Breast epithelium (tissue), 3 donors: ENCODE results near the gene PLXNA2.

ENCODE experiments used
- CTCF ChIP-seq, 3 donors: fragments of 450-650 bp; IDR thresholded peaks; one replicate each; pipeline ENCODE4 v1.5.1; 2016 to 2017; ENCODE audit warnings: antibody characterized with exemption in 3 of 3, mild to moderate bottlenecking in 3 of 3, moderate library complexity in 3 of 3
- POLR2A ChIP-seq: fragments of 450-650 bp; IDR thresholded peaks from one replicate; pipeline ENCODE4 v1.6.1; 2016; ENCODE audit warnings: antibody characterized with exemption, mild to moderate bottlenecking, moderate library complexity
- POLR2AphosphoS5 ChIP-seq, 3 donors: sonication (generic); formaldehyde crosslinking; IDR thresholded peaks; one replicate each; pipeline ENCODE4 v1.6.1; 2017; ENCODE audit warnings: antibody characterized with exemption in 3 of 3

- no peak for TF ChIP-seq CTCF (IDR thresholded peaks at IDR 0.05)
- TF ChIP-seq POLR2A = no peak
- no peak for TF ChIP-seq POLR2AphosphoS5 (IDR thresholded peaks at IDR 0.05)
Measured at GRCh38 chr1:208161656-208162375, 82.4 kb downstream of the PLXNA2 start.
